Sigmoid colon (tissue), 4 donors: Measurements from ENCODE around the gene FXYD7.

Experiments used
- CTCF ChIP-seq, 4 experiments: fragments of 450-650 bp in 3 of 4; fragments of 200-600 bp in 1 of 4; IDR thresholded peaks; one replicate each; pipeline ENCODE4 v1.5.1; 2016 to 2019; ENCODE audit warnings: antibody characterized with exemption in 4 of 4, mild to moderate bottlenecking in 3 of 4, moderate library complexity in 2 of 4
- POLR2A ChIP-seq, 2 donors: fragments of 450-650 bp; IDR thresholded peaks; one replicate each; pipeline ENCODE4 v1.6.1; 2016; ENCODE audit warnings: antibody characterized with exemption in 2 of 2, mild to moderate bottlenecking in 2 of 2, moderate library complexity in 2 of 2
- POLR2AphosphoS5 ChIP-seq, 4 donors: sonication (generic); formaldehyde crosslinking; IDR thresholded peaks; one replicate each; pipeline ENCODE4 v1.6.1; 2017; ENCODE audit warnings: antibody characterized with exemption in 4 of 4

GRCh38 chr19:35140962-35141836, 1.9 kb upstream of the FXYD7 start:
- TF ChIP-seq POLR2AphosphoS5 (IDR thresholded peaks at IDR 0.05) (peak; percentile 89 to 95 (median 92)), CTCF (IDR thresholded peaks at IDR 0.05) (peak in 2 of 4 experiments; percentile 12 to 31), POLR2A (IDR thresholded peaks at IDR 0.05) (peak; percentile 71 to 80)
